Adrenal gland (tissue), 12 donors: Measurements from ENCODE around the gene VASP. TPM values are rescaled to one million over a fixed set of nuclear protein-coding genes. Genes with fewer than 3 reads are reported as not detected.

Experiments
- DNase-seq, 7 donors: peaks; one replicate each; pipeline ENCODE4 v3.0.0-alpha.2; 2019 to 2020
- H3K27ac ChIP-seq, 5 donors: fragments of 200-600 bp; sonication (generic) in 4 of 5; 1 replicate in 3 of 5; 2 replicates in 2 of 5; pipeline versions ENCODE4 v1.5.1 to v1.8.0; 2016 to 2020; ENCODE audit warnings: mild to moderate bottlenecking in 1 of 5
- H3K27me3 ChIP-seq: fragments of 200-600 bp; 2 replicates; pipeline ENCODE4 v1.8.0; 2021
- H3K36me3 ChIP-seq, 2 donors: fragments of 200-600 bp; replicated peaks in 1 of 2; 1 replicate in 1 of 2; 2 replicates in 1 of 2; pipeline versions ENCODE4 v1.5.1 to v1.8.0; 2018 to 2022
- H3K4me1 ChIP-seq, 2 donors: fragments of 200-600 bp; replicated peaks in 1 of 2; 1 replicate in 1 of 2; 2 replicates in 1 of 2; pipeline versions ENCODE4 v1.5.1 to v1.8.0; 2018 to 2021
- H3K4me3 ChIP-seq, 4 donors: fragments of 200-600 bp; sonication (generic) in 3 of 4; one replicate each; pipeline ENCODE4 v1.5.1; 2016 to 2018
- H3K9me3 ChIP-seq, 3 donors: fragments of 200-600 bp; sonication (generic) in 1 of 3; replicated peaks in 1 of 3; 1 replicate in 2 of 3; 2 replicates in 1 of 3; pipeline versions ENCODE4 v1.5.1 to v1.8.0; 2016 to 2021
- POLR2A ChIP-seq, 2 donors: fragments of 450-650 bp; IDR thresholded peaks; one replicate each; pipeline ENCODE4 v1.6.1; 2017; ENCODE audit warnings: antibody characterized with exemption in 2 of 2, mild to moderate bottlenecking in 2 of 2, moderate library complexity in 1 of 2
- WGBS, 4 donors: extraction: QIAGEN DNeasy Blood & Tissue Kit in 2 of 4; methylation state at CpG; one replicate each; pipeline versions ENCODE4 v1.1.5 to v1.1.7; 2013 to 2017; 5-methylcytosine and 5-hydroxymethylcytosine counted together
- intact Hi-C, 2 donors: fragments of 100-400 bp; cut with DNase I; formaldehyde crosslinking; loops; one replicate each; pipeline versions ENCODE4 v1.14.1 to v1.15.0; 2022 to 2023
- polyA plus RNA-seq, 3 donors: library from polyadenylated mRNA; stranded (reverse); fragments of 200-250 nt in 2 of 3; fragments of 350-450 nt in 1 of 3; fragmentation: Illumina TruSeq in 1 of 3; extraction: RNeasy Lipid Tissue Mini Kit (QIAGEN cat#74804) in 1 of 3; gene quantifications; one replicate each; pipeline ENCODE4 v1.2.3, GENCODE V29; 2013 to 2014
- total RNA-seq, 9 donors: library from RNA; depleted of rRNA in 4 of 9; stranded (reverse); fragments of >200 nt in 4 of 9; fragments of 120-200 nt in 1 of 9; fragmentation: NEBNext Ultra II Directional in 1 of 9; extraction: Animal tissue kit (Norgen Biotek cat#: 25700) in 1 of 9; gene quantifications; one replicate each; pipeline versions ENCODE4 v1.1.0 to v1.2.4, GENCODE V29; 2013 to 2023
- TF ChIP-seq, protein P1 (sequence below), 6 experiments: fragments of 450-650 bp in 4 of 6; fragments of 200-600 bp in 2 of 6; sonication (generic) in 1 of 6; IDR thresholded peaks; 1 replicate in 5 of 6; 2 replicates in 1 of 6; pipeline versions ENCODE4 v1.5.1 to v1.8.0; 2016 to 2021; ENCODE audit warnings: antibody characterized with exemption in 6 of 6, mild to moderate bottlenecking in 2 of 6, moderate library complexity in 1 of 6
- donor health status: healthy with polysubstance abuse.
- donor health status: Bipolar disorder and iron deficiency.
- donor health status: DM: yes; HTN: yes; CAD: no.
- donor health status: DM: no; HTN: no; CAD: no.
- donor health status: DM: no; HTN: no; CAD: no.
- donor health status: DM: yes; HTN: yes; CAD: no.

Gene VASP
- total and polyA plus RNA-seq, 12 donors: 28.7 to 118 (median 63.2) TPM

DNA sequence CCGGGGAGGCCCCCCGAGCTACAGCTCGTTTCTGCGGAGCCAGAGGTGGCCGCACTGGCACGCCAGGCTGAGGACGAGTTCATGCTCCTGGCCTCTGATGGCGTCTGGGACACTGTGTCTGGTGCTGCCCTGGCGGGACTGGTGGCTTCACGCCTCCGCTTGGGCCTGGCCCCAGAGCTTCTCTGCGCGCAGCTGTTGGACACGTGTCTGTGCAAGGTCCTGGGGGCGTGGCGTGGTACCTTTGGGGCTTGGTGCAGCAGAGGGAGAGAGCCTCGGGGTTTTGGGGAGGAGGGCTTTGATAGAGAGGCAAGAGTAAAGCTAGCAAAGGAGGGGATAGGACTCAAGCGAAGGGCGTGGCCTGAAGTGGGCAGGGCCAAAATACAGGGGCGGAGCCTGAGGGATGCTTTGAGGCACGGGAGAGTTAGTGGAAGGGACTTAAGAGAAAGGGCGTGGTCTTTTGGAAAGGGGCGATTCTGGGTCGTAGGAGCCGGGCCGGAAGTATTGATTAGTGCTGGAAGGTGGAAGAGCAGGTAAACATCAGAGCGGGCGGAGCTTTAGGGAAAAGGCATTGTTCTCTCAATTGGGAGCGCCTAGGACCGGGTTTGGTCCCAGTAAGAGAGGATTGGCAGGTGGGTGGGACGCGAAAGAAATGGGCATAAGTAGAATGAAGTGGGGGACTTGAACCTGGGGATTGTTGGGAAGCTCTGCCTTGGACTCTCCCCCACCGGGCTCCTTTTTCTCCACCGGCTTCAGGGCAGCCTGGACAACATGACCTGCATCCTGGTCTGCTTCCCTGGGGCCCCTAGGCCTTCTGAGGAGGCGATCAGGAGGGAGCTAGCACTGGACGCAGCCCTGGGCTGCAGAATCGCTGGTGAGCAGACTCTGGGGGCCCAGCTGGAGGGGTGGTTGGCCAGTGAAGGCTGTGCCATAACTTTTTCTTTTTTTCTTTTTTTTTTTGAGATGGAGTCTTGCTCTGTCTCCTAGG lies 7.8 kb upstream of the VASP start:
- Histone ChIP-seq H3K4me3 (peak overlapping the region in 1 of 4 donors; percentile 17), H3K36me3 (no peaks in the 10 kb centered on the region), H3K4me1 (peaks cover 19 to 20% of the 10 kb centered on the region in 2 donors), H3K27ac (no peak overlapping the region), H3K9me3 (no peaks in the 10 kb centered on the region), H3K27me3 (no peaks in the 10 kb centered on the region)
- TF ChIP-seq POLR2A (IDR thresholded peaks at IDR 0.05): no peak
- TF ChIP-seq, protein P1, sequence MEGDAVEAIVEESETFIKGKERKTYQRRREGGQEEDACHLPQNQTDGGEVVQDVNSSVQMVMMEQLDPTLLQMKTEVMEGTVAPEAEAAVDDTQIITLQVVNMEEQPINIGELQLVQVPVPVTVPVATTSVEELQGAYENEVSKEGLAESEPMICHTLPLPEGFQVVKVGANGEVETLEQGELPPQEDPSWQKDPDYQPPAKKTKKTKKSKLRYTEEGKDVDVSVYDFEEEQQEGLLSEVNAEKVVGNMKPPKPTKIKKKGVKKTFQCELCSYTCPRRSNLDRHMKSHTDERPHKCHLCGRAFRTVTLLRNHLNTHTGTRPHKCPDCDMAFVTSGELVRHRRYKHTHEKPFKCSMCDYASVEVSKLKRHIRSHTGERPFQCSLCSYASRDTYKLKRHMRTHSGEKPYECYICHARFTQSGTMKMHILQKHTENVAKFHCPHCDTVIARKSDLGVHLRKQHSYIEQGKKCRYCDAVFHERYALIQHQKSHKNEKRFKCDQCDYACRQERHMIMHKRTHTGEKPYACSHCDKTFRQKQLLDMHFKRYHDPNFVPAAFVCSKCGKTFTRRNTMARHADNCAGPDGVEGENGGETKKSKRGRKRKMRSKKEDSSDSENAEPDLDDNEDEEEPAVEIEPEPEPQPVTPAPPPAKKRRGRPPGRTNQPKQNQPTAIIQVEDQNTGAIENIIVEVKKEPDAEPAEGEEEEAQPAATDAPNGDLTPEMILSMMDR (IDR thresholded peaks at IDR 0.05): no peak
- 9 to 13% (median 11%) methylated on average over 28 to 37 of the region's 37 CpGs for WGBS, 4 donors
- DNase-seq: peak in 4 of 7 donors; percentile 41 to 65 (median 50)
- intact Hi-C loops: no loop called here

GRCh38 chr19:45500918-45501729 lies 6.2 kb upstream of the VASP start:
- no peaks in the 10 kb centered on the region for H3K9me3 ChIP-seq
- no peaks in the 10 kb centered on the region for H3K36me3 ChIP-seq
- 83 to 87% (median 85%) methylated on average over 8 of the region's 8 CpGs for WGBS, 4 donors
- intact Hi-C loops: no loop called here
- no peak overlapping the region for H3K27ac ChIP-seq
- no peak overlapping the region for H3K4me3 ChIP-seq
- no peak for TF ChIP-seq POLR2A (IDR thresholded peaks at IDR 0.05)
- TF ChIP-seq, protein P1 (IDR thresholded peaks at IDR 0.05): no peak
- H3K4me1 ChIP-seq: peaks cover 25 to 32% of the 10 kb centered on the region in 2 donors
- DNase-seq: no peak
- no peaks in the 10 kb centered on the region for H3K27me3 ChIP-seq

DNA sequence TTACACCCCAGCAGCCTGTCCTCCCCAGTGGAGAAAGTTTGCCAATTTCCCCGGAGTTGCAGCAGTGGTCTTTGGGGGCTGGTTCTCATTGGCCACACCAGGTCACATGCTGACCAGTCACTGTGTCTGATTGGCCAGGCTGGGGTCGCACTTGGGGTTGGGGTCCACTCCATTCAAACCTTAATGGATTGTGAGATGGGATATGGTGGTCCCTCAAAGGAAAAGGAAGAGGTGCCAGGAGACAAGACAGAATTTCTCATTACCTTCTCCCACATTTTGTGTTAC lies 5.6 kb upstream of the VASP start:
- no peak for DNase-seq
- Histone ChIP-seq H3K27ac (peak overlapping the region in 1 of 5 donors; percentile 33), H3K4me3 (no peak overlapping the region), H3K4me1 (peaks cover 25 to 28% of the 10 kb centered on the region in 2 donors), H3K27me3 (no peaks in the 10 kb centered on the region), H3K36me3 (no peaks in the 10 kb centered on the region), H3K9me3 (no peaks in the 10 kb centered on the region)
- intact Hi-C loops: no loop called here
- TF ChIP-seq, protein P1 (IDR thresholded peaks at IDR 0.05): no peak
- no peak for TF ChIP-seq POLR2A (IDR thresholded peaks at IDR 0.05)
- whole genome bisulfite sequencing, 4 donors: 63 to 68% (median 65%) methylated on average over 2 of the region's 2 CpGs

DNA sequence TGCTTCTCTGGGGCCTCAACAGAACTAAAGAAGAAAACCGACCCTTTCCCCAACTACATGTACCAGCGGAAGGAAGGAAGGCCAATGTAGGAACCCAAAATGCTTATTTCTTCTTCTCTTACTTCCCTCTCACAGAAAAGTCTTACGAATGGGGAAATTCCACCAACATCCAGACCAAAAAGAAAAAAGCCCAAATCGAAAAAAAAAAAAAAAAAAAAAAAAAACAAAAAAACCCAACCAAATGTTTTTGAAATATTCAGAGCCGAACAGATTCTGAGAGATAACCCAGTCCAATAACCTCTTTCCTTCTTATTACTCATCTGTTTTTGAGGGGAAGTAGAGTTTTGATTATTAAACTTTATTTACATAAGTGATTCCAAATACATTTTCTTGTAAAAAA lies 5.2 kb upstream of the VASP start:
- H3K27ac ChIP-seq: peak overlapping the region in 2 of 5 donors; percentile 27 to 33
- intact Hi-C loops: no loop called here
- DNase-seq: no peak

More for the DNA sequence above, 5.2 kb upstream of the VASP start:
- no peaks in the 10 kb centered on the region for H3K36me3 ChIP-seq
- no peaks in the 10 kb centered on the region for H3K9me3 ChIP-seq
- no peaks in the 10 kb centered on the region for H3K27me3 ChIP-seq
- H3K4me1 ChIP-seq: peaks cover 25 to 28% of the 10 kb centered on the region in 2 donors
- no peak for TF ChIP-seq POLR2A (IDR thresholded peaks at IDR 0.05)
- TF ChIP-seq, protein P1 (IDR thresholded peaks at IDR 0.05): no peak
- H3K4me3 ChIP-seq: no peak overlapping the region
- WGBS, 4 donors: 49 to 72% (median 62%) methylated on average over 5 of the region's 5 CpGs
